Measurements from ENCODE around the gene KRT35.

Gene KRT35

DNA sequence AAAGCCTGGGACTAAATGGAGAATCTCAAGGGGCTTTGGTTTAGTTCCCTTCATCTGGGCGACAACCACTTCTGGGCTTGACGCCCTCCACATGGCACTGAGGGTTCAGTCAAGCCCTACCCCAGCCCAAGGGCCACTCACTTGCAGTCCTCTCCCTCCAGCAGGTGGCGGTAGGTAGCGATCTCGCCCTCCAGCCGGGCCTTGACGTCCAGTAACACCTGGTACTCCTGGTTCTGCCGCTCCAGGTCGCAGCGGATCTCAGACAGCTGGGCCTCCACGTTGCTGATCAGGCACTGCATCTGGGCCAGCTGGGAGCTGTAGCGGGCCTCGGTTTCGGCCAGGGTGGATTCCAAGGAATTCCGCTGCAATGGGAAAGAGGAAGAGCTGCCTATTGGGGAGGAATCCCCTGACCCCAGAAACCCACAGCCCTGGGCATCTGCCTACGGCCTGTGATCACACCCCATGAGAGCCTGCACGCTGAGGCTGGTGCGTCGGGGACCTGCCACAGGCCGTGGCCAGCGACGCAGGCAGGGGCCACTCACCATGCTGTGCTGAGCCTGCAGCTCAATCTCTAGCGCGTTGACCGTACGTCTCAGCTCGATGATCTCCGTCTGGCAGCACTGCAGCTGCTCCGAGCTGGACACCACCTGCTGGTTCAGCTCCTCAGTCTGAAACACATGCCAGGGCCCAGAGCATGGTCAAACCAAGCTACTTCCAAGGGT, 6.0 kb upstream of the KRT35 start:
- no peak for DNase-seq

DNA sequence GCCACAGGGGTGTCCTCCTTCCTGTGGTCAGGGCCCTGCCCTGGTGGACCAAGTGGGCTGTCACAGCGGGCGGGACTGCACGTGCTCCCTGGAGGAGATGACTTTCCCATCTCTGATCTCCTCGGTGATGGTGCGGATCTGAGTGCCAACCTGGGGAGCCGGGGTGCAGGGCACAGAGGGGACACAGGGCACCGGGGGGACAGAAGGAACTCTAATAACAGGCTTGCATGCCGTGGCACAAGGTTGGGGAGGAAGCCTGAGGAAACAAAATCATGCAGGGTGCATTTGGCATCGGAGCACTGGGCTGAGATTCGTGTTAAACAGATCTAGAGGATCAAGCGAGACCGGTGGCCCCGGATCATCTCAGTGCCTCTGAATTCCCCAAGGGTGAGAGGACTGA, 5.4 kb upstream of the KRT35 start:
- DNase-seq = no peak

DNA sequence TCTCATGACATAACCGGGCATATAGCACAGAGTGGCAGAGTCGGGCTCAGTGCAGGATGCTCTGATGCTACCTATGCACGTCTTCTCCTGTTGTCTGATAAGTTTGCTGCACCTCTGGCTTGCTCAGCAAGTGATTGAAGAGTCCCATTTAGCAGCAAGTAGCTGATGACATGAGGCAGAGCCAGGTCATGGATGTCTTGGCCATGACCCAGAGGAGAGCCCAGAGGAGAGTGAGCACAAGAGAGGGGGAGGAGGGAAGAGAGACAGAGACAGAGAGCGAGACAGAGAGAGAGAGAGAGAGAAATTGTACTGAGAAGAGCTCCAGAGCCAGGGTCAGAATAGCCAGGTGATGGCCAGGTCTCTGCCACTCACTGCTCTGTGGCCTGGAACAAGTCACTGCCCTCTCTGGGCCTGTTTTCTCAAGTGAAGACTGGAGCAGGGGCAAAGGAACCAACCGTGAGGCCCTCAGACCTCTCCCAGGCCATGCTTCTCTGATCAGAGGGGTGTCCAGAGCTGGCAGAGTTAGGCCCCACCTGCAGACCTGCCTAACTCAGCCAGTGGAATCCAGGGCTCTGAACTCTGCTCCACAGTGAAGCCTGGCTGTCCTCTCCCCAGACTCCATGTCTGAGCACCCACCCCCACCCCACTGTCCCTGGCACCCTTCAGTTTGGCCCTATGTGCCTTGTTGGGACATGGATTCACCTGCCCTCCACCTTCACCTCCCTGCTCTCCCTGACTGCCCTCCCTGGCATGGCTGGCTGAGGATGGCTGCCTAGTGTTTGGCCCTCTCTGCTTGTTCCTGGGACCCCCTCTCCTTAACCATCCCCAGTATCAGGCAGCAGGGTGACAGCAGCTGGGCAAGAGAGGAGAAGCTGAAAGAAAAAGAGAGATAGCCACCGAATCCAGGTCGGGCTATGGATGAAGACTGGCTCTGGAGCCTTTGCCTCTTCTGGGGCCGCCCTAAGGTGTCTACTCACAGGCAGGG, 4.3 kb upstream of the KRT35 start:
- DNase-seq = no peak

GRCh38 chr17:41483991-41484826, 3.3 kb upstream of the KRT35 start:
- no peak for DNase-seq

- no peak for DNase-seq
These were observed 2.6 kb upstream of the KRT35 start for GRCh38 chr17:41483531-41483930.

- DNase-seq = no peak
These were observed 370 bp downstream of the KRT35 start for GRCh38 chr17:41480581-41480980.

DNA sequence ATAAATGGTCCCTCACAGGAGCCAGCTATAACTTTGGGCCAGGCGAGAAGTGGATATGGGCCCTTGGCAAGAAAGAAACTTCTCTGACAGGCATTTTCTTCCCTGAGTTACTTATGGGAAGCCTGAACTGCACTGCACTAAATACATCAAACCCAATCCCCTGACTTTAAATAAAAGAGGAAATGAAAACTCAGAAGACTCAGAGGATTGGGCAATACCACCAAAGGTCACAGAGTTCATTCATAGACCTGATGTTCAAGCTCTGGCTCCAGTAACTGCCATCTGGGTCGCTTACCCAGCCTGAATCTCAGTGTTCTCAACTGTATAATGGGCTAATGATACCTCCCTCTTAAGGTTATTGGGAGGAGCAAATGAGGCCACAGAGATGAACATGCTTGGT, 815 bp downstream of the KRT35 start:
- no peak for DNase-seq

GRCh38 chr17:41478237-41478636, 2.7 kb downstream of the KRT35 start:
- DNase-seq = no peak

DNA sequence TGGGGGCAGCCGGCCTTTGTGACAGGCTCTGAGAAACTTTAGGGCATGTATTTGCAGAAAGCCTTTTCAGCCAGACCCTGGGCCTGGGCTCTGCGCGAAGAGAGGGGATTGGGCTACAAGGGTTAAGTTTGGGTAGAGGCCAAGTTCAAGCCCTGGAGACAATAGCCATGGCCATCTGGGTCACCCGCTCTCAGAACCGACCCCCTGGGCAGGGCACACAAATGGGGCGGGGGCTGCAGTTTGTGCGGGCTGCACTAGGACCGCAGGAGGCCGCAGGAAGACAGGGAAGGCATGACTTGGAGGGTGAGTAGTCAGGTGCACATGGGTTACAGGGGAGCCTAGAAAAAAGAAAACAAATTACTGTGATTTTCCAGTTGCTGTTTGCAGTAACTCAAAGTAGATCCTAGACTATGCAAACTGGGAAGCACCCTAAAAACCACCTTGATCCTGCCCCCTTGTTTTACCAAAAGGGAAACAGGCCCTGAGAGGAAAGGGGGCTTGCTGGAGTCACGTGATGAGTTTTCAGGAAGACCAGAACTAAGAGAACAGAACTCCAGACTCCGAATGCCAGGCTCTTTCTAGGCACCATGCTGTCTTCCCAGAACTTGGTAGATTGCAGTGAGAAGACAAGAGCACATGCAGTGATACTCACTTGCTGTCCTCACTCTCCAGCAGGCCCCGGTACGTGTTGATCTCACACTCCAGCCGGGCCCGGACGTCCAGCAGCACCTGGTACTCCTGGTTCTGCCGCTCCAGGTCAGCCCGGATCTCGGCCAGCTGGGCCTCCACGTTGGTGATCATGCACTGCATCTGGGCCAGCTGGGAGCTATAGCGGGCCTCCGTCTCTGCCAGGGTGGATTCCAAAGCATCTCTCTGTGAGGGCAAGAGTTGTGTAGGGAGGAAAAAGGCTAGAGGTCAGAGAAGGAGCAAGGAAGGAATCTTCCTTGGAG, 3.8 kb downstream of the KRT35 start:
- no peak for DNase-seq

DNA sequence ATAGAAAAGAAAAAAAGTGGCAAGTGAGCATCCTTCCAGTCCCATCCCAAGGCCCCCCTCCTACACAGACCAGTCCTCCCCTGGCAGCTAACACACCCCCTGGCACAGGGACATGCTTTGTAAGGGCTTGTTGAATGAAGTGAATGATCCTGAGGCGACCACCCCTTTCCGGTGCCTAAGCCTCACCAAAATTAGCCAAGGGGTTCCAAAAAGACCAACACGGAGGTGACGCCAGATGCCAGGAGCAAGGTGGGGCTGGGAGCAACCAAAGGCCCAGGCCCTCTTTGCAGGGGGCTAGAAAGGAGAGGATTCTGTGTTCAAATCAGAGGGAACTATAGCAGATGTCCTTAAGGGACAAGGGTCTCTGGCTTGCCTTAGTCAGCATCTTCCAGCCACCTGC, 5.5 kb downstream of the KRT35 start:
- no peak for DNase-seq

GRCh38 chr17:41474863-41475262, 6.1 kb downstream of the KRT35 start:
- no peak for DNase-seq

GRCh38 chr17:41468346-41468745, 12.6 kb downstream of the KRT35 start:
- DNase-seq = no peak

GRCh38 chr17:41467561-41467960, 13.4 kb downstream of the KRT35 start:
- no peak for DNase-seq

- no peak for DNase-seq
These were observed 14.0 kb downstream of the KRT35 start, which contains the start of gene KRT32 for GRCh38 chr17:41466988-41467387. KRT32 (minus strand) TSS chr17:41467386; CDS start chr17:41467325, 61 bp downstream.

GRCh38 chr17:41464682-41465081, 16.3 kb downstream of the KRT35 start:
- no peak for DNase-seq

DNA sequence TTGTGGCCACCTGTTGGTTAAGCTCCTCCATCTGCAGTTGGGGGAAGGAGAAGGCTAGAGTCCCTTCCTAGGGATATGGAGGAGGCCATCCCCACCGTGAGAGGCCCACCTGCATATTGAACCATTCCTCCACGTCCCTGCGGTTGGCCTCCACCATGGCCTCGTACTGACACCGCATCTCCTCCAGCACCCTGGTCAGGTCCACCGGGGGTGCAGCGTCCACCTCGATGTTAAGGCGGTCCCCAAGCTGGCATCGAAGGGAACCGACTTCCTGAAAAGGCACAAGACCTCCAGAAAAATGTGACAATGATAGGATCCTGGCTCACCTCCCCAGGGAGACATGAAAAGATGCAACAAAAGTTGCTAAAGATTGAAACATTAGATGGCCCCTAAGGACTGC, 16.8 kb downstream of the KRT35 start:
- DNase-seq = no peak

DNA sequence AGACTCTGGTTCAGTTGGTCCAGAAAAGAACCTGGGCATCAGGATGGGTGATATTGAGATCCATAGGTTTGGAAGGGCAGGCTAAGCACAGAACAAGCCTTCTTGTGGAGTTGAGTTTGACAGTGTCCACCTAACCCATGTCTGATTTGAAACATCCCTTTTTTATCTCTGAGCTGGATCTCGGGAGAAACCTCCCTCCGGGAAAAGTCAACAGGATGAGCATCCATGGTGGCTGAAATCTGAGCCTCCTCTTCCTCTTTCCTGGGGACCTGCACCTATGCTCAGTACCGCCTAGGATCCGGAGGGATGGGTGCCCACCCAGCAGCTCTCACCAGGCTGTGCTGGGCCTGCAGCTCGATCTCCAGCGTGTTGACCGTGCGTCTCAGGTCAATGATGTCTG, 17.2 kb downstream of the KRT35 start:
- DNase-seq = no peak

DNA sequence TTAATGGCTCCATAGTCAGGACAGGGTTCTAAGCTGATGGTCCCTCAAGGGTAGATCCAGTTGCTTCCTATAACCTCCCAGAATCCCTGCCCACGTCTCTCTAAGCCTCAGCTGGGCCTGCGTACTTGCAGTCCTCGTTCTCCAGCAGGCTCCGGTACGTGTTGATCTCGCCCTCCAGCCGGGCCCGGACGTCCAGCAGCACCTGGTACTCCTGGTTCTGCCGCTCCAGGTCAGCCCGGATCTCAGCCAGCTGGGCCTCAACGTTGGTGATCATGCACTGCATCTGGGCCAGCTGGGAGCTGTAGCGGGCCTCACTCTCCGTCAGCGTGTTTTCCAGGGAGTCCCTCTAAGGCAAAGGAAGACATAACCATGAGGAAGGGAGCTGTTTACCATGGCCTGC, 18.2 kb downstream of the KRT35 start:
- no peak for DNase-seq

- no peak for DNase-seq
These were observed 23.3 kb downstream of the KRT35 start for GRCh38 chr17:41457676-41458075.

DNA sequence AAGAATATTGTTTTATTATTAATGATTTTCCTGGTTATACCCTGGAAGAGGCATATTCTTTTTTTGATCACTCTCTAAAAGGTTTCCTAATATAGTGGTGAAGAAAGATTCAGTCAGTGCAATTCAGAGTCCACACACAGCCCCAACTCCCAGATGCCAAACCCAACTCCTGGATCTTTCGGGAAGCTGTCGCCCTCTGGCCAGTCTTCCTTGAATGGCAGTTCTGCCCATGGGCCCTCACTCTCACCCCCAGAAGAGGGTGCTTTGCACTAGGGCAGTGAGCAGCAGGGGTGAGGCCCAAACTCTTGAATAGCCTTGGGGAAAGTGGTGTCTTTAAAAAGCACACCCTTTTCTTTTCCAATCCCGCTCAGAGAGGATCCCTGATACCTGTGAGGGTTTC, 24.7 kb downstream of the KRT35 start:
- DNase-seq = no peak

DNA sequence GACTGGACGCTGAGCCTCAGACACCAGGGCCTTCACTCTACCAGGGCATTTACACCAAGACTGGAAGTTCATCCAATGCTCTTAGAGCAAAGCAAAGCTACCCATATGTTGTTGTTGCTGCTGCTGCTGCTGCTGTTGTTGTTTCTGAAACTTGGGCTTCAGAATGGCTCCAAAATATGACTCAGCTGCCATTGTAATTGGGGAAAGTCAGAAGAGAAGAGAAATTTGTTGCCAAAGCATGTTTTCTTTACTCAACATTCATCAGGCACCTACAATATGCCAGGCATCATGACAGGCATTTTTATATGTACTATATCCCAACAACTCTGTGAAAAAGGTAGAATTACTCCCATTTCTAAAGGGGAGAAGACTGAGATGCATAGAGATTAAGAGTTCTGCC, 25.7 kb downstream of the KRT35 start:
- no peak for DNase-seq

DNA sequence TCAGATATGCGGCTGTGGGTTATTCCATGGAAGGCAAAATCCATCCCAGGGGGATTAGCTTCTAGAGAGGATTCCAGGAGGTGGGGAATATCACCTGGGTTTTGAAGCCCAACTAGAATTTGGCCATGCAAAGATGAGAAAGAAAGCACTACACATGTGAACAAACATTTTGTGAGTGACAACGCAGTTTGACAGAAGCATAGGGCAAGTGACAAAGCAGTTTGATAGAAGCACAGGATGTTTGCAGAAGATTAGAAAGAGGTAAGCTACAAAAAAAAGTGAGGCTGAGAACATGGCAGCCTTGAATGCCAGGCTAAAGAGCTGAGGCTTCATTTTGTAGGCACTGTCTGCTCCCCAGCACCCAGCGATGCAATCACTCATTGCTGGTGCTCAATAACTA, 27.9 kb downstream of the KRT35 start:
- DNase-seq = no peak

All from C1 segment of cervical spinal cord (tissue), 14 donors.